HG02884 (cell line): ENCODE results near the gene MOAP1.
A peak's percentile ranks its signal among the peaks of the same experiment; 100 is the strongest.
"Not testable (repeated sequence)": the region's sequence is repeated elsewhere in the genome, so short reads cannot be mapped to it uniquely, and the experiment has no call there.

ENCODE experiments used
- ATAC-seq: cut with Tn5 transposase; IDR thresholded peaks from one replicate; pipeline ENCODE4 v1.9.1; 2021; ENCODE audit warnings: mild to moderate bottlenecking, moderate library complexity; ENCODE audit not compliant: unreplicated experiment

Gene MOAP1, protein sequence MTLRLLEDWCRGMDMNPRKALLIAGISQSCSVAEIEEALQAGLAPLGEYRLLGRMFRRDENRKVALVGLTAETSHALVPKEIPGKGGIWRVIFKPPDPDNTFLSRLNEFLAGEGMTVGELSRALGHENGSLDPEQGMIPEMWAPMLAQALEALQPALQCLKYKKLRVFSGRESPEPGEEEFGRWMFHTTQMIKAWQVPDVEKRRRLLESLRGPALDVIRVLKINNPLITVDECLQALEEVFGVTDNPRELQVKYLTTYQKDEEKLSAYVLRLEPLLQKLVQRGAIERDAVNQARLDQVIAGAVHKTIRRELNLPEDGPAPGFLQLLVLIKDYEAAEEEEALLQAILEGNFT

GRCh38 chr14:93184391-93185348 is at the start of gene MOAP1, which contains the start of gene LYSET:
Gene MOAP1 (minus strand): TSS chr14:93184897. CDS start chr14:93184242, 655 bp downstream.
Gene LYSET (plus strand): TSS chr14:93185317. CDS start chr14:93185406, 89 bp downstream.
- ATAC-seq, result peak; percentile 74

- not testable (repeated sequence) for ATAC-seq
Measured at GRCh38 chr14:93233078-93233477, 48.4 kb upstream of the MOAP1 start.

DNA sequence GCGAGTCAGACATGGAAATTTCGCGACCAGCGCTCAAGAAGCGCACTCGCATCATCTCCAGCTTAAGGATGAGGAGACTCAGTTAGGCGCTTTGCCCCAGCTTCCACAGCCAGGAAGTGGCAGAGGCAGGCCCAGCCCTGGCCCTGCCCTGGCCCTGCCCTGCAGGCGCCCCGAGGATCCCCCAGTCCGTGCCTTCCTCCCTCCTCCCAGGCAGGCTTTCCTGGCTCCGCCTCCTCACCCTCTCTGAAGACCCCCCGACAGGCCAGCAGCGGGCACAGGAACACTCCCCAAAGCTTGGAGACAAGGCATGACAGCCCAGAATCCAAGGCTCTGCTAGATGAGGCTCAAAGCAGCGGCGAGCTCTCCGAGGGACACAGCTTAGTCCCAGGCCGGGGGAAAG is 47.5 kb upstream of the MOAP1 start:
- no peak for ATAC-seq

- ATAC-seq, result no peak
Measured at GRCh38 chr14:93231129-93231979, 46.7 kb upstream of the MOAP1 start.

GRCh38 chr14:93230539-93230938 is 45.8 kb upstream of the MOAP1 start:
- ATAC-seq, result no peak

DNA sequence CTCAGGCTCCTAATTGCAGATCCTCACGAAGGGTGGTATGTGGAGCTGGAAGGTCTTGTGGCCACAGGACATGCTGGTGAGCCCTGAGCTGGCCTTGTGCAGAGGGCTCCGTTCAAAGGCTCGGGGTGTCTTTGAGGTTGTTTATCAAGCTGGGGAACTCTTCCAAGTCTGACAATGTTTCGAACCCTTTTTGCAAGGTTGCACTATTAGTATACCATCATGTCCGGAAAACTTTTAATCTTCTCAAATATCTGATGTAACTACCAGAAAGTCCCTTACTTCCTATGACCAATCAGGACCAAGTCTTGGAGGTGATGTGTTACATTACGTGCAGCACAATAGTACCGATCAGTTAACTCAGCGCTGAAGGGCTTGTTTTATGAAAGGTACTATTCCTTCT is 43.9 kb upstream of the MOAP1 start:
- no peak for ATAC-seq

DNA sequence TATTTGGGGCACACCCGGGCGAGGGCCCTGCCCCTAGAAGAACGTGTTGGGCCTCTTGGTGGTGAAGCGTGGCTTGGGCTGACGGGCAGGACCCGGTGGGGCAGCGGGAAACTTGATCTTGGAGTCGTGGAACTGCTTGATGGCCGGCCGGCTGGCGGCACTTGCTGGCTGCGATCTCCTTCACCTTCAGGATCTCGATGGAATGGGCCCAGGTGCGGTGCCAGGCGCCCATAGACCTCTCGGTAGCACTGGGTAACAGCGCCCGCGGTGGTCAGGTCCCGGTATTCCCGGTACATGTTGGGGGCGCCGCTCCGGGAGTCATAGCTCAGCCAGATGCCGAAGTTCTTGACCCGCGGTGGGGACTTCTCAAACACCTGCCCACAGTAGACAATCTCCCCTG is 38.9 kb upstream of the MOAP1 start:
- no peak for ATAC-seq

DNA sequence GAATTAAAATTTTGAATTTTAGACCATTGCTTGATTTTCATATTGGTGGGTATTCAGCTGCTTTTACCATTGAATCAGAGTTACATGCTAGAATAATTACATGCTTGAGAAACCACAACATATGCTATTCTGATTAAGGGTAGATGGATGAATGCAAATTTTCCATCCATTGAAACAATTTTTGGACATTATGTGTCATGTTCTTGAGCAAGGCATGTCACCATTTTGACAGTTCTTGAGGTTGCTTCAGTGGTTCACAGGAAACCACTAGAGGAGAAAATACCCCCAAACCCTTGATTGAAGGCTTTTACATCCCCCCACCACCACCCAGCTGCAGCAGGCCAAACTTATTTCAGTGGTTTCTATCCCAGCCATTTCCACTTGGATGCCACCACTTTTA is 35.8 kb upstream of the MOAP1 start:
- ATAC-seq, result no peak

GRCh38 chr14:93219103-93219726 is 34.5 kb upstream of the MOAP1 start:
- no peak for ATAC-seq

DNA sequence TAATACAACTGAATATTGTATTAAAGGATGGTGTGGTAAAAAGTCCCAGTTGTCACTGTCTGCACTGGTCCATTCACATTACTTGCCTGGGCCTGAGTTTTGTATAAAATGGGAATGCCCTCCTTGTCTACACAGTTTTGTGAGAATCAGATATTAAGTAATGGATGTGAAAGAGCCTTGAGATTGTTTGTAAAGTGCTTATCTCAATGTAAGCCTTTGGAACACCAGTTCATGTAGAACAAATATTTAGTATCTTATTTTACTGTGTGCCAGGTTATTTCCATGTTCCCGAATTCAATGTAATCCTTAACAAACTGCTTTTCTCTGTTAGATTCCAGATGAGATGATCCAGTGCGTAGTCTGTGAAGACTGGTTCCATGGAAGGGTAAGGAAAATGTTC is 29.9 kb upstream of the MOAP1 start:
- ATAC-seq, result no peak

DNA sequence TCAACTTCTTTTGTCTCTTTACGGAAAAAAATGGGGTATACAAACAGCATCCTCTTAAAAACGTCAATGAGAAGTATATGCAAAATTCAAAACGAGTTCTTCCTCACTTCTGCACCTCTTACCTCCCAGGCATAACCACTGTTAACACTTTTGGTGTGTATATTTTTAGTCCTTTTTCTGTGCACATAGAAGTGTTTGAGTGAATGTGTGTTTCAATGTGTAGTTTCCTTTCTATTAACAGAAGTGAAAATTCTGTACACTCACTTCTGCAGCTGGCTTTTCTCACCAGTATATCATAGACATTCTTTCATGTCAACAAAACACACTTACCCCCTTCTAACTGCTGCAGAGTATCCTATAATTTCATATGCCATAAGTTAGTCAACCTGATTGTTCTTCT is 27.7 kb upstream of the MOAP1 start:
- ATAC-seq, result peak; percentile 45

DNA sequence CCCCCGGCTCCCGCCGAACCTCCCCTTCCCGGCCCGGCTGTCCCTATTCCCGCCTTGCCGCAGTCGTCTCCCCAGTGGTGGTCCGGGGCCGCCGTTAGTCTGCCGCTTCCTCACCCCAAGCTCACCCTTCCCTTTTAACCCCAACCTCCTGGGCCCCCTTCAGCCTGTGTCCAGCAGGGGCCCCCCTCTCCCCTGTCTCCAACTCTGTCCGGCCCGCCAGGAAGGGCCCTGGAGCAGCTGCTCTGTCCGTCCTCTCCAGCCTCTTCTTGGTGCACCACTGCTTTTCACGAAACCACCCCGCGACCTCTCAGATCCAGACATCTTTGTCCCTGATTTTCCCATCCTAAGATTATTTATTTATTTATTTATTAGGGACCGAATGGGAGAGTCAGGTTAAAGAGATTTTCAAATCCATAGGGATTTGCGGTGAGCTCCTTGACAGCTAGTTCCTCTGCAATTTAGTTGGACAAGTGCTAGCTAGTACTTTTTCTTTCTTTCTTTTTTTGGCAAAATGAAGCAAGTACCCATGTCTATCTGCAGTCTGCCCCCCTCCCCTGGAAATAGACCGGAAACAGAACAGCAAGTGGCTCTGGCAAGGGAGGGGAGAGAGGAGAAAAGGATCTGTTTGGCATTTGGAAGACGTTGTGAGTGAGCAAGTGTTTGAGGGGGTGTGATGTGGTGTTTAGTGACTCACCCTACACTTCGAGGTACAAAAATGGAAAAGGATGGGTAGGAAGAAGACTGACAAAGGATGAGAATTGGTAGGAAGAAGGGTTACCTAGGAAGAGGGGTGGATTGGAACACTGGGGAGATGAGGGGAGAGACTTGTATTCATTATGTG is 23.0 kb upstream of the MOAP1 start:
- ATAC-seq, result peak; percentile 34

GRCh38 chr14:93206793-93207467 is 22.2 kb upstream of the MOAP1 start, which contains the start of the genes GON7 and UBR7:
Gene GON7 (minus strand): TSS chr14:93207065. CDS start chr14:93207037, 28 bp downstream.
Gene UBR7 (plus strand): TSS chr14:93207256. CDS start chr14:93207292, 36 bp downstream.
- ATAC-seq, result peak; percentile 81

GRCh38 chr14:93201155-93201704 is 16.5 kb upstream of the MOAP1 start:
- ATAC-seq, result no peak

DNA sequence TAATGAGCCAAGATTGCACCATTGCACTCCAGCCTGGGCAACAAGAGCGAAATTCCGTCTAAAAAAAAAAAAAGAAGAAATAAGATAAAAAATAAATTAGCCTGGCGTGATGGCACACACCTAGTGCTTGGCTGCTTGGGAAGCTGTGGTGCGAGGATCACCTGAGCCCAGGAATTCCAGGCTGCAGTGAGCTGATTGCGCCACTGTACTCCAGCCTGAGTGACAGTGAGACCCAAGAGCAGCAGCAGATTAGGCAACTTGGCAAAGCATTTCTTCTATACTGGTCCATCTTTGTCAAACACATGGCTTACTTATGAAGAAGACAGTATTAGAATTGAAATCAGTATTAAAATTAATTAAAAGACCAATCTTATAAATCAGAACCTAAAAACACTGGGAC is 15.9 kb upstream of the MOAP1 start:
- ATAC-seq, result no peak

DNA sequence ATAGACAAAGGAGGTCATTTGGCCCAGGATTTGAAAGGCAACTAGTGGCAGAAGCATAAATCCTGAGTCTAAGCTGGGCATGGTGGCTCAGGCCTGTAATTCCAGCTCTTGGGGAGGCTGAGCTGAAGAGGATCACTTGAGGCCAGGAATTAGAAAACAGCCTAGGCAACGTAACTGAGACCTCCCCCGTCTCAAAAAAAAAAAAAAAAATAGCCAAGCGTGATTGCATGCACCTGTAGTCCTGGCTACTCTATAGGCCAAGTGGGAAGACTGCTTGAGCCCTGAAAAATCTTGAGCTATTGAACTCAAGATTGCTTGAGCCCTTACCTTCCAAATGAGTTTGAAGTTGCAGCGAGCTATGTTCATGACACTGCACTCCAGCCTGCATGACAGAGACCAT is 14.3 kb upstream of the MOAP1 start:
- ATAC-seq, result no peak

DNA sequence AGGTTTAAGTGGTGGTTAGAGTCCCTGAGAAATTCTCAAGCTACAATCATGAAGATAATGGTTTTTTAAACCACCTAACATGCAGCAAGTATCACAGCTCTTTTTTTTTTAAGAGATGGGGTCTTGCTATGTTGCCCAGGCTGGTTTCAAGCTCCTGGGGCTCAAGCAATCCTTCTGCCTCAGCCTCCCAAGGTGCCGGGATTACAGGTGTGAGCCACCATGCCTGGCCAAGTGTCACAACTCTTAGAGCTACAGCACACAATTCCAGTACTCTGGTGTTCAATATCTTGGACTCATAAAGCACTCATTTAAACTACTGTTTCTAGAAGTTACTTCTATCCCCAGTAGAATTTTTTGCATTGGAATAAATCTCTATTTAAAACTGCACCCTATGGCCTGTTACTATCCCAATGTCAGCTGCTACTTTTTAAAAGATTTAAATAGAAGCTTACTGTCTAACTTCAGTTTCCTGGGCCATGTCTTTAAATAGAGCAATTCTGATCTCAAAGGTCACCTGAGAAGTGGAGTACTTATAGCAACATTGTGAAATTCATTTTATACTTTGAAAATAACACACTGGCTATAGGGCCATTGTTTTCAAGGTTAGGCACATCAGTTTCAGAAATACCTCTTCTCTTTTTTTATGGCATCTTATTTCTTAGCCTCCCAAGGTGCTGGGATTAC is 10.8 kb upstream of the MOAP1 start:
- no peak for ATAC-seq

- ATAC-seq, result no peak
Measured at GRCh38 chr14:93186956-93187355, 2.3 kb upstream of the MOAP1 start.
